Suppressor macrophage treated with lipopolysaccharide for 1 hour (primary cell): Measurements from ENCODE around the gene ACADVL.
A peak's percentile ranks its signal among the peaks of the same experiment; 100 is the strongest.

Source experiments
- DNase-seq, 3 donors: peaks; one replicate each; pipeline ENCODE4 v3.0.0-alpha.2; 2020 to 2022

Gene ACADVL

DNA sequence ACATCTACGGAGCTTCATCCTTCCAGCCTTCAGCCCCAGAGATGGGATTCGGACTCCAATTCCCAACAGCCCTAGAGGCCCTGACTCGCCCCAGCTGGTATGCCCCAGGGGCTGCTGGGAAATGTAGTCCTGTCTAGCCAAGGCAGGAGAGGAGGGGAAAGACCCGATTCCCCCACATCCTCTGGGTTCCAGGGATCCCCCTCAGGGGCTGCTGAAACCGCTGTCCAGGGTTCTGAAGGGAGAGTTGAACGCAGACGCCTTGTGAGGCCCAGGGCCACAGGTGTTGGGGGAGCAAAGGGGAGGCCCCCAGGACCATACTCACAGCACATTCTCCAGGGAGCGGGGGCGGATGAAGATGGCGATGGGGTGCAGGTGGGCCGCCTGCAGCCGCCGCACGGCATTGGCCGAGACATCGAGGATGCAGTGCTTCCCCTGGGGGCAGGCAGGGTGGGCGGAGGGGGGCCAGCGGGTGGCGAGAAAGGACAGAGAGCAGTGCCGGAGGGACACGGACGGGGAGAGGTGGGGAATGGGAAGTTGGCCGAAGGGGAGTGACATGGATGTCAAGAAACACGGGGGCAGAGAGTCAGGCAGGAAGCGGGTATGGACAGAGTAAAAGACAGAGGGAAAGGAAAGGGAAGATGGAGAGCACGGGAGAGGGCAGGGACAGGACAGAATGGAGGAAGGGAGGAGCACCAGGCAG is 28.0 kb upstream of the ACADVL start:
- DNase-seq: peak; percentile 36 to 58 (median 41)

DNA sequence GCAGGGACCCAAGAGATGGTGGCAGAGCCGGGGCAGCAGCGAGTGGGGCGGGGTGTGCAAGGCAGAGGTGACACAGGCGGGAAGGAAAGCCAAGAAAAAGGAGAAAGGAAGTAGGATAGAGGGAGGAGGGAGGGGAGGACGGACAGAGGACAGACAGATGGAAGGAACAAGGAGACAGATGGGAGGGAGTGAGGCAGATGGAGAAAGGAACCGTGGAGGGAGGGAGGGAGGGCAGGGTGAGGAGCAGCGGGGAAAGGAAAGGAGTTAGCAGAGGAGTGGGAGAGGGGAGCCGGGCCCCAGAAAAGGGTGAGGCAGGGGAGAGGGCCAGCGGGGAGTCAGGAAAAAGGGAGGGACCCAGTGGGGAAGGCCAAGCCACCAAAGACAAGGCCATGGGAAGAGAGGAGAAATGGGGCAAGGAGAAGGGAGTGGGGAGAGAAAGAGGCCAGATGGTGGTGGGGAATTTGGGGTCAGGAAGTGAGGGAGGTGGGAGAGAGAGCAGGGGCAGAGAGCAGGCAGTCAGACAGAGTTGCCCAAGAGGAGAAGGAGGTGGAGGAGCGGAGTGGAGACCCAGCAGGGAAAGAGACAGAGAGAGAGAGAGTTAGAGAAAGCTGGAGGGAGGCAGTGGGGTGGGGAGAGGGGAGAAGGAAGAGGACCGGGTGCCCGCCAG is 27.3 kb upstream of the ACADVL start:
- no peak for DNase-seq

DNA sequence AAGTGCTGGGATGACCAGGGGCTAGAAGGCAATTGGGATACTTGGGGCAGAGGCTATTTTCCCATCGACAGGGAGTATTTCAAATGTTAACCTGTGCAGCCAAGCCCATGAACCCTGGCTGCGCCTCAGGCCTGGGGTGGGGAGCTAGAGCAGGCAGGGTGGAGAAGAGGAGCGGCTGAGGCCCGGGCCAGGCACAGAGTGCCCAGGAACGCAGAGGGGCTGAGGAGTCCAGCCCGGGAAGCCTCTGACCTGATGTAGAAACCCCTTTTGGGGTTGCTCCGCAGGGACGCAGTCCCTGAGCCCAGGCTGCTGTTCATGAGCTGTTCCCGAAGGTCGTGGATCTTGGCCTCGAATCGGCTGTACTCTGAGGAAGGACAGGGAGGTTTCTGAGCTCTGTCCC is 23.8 kb upstream of the ACADVL start:
- no peak for DNase-seq

DNA sequence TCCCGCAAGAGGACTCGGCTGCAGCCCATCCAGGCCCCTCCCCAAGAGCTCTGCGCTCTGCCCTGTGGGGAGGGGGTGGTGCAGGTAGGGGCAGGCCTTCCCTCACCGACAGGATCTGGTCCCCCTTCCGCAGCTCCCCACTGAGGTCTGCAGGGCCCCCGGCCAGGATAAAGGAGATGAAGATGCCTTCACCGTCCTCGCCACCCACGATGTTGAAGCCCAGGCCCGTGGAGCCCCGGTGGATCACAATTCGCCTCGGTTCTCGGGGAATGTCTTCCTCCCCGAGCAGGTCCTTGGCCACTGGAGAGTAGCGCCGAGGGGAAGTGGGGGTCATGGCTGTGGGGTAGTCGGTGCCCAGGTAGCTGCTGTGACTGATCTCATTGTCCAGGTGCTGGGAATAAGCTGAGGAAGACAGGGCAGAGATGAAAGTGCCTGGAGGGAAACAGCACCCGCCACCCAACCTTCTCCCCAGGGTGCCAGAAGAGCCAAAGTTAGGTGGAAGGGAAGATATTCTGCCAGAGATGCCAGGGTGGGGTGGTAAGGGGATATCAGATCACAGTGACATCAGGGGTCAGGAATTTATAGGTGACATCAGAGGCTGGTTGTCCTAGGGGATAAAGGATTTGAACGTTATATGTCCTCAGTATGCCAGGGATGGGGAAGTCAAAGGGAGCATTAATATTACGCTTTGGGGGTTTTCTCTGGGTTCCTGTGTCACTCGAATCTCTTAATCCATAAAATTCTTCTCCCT is 22.9 kb upstream of the ACADVL start:
- no peak for DNase-seq

DNA sequence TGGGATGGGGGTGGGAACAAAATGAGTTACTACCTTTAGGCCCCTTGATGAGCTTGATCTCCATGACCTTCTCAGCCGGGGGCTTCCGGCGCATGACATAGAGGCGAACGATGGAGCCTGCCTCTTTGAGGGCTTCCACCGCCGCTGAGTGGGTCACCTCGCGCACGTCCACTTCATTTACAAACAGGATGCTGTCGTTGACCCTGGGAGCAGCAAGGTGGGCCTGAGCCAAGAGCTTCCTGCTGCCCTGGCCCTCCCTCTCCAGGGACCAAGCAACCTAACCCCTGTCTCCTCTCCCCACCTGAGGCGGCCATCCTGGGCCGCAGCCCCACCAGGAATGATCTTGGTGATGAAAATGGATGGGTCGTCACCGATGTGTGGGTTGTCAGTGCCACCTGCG is 16.3 kb upstream of the ACADVL start:
- DNase-seq: no peak

DNA sequence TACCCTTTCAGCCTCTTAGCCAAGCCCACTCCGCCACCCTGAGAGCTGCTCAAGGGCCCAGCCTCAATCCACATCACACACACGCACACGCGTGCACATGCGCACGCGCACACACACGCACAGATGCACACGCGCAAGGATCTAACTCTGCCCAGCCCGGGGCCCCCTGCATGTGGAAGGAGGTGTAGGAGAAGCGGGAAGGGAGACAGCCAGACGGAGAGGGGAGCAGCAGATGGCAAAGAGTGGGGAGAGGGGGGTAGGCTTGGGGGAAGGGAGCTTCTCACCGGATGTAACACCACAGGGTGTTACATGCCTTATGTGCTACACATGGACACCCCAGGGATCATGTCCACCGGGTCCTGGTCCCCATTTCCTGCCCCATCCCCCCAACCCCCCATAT is 15.4 kb upstream of the ACADVL start:
- DNase-seq: no peak

DNA sequence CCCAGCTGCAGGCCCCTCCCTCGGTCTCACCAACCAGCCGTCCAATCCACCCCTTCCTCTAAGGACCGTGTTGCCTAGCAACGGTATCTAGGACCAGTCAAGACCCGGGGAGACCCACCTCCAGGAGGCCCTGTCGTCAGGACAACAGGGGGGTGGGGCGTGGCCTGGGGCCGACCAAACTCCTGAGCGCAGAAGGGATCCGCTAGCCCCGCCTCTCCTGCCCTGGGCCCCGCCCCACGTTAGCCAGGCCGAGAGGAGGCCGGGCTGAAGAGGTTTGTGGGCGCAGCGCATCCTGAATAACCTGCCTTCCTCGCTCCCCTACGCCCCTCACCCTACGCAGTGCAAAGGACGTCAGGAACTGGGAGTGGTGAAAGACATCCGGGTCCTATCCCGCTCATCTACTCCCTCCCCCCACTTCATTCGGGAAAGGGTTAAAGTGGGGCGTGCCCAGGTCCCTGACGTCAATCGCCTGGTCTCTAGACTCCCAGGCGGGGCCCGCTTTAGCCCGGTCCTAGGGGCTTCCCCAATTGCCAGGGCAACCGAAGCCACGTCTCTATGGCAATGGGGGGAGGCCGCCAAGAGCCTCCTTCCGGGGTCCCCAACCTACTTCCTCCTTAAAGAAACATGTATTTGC is 14.8 kb upstream of the ACADVL start:
- DNase-seq: peak; percentile 77 to 89 (median 88)

DNA sequence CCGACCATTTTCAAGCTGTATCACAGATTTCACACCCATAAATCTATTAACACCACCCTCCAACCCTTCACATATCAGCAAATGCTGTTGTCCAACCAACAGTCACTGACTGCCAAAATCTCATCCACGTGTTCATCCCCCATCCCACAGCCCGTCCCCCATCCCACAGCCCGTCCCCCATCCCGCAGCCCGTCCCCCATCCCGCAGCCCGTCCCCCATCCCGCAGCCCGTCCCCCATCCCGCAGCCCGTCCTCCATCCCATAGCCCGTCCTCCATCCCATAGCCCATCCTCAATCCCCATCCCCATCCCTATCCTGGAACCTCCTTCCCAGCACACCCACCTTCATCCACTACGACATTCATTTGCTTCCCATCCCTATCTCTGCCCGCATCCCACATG is 14.2 kb upstream of the ACADVL start:
- DNase-seq: no peak

DNA sequence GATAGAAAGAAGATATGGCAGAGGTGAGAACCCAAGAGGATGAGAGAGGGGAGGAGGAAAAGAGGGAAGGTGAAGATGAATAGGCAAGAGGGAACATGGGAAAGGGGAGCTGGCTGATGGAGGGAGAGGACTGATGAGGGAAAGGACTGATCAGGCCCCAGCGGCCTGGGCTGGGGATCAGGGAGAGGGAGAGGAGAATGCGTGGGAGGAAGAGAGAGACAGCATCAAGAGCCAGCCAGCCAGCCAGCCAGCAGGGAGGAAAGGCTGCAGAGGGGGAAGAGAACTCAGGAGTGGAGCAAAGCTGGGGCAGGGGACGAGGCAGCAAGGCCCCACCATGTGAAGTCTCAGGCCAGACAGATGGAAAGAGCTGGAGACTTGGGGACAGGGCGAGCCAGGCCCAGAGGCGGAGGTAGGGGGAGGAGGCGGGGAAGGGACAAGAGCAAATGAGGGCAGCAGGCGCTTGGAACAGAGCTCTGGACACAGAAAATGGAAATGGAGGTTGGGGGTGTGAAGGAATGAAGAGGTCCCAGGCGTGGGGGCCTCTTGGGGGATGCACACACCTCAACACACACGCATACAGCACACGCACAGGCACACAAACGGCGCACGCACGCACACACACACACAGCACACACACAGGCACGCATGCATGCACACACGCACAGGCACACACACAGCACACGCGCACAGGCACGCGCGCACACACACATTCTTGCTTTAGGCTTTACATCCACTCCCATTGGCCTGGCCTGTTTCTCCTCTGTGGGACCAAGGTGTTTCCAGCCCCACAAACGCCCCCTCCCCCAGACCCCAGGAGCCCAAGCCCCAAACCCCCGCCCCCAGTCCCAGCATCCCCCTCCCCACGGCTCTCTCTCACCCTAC is 12.4 kb upstream of the ACADVL start:
- no peak for DNase-seq

DNA sequence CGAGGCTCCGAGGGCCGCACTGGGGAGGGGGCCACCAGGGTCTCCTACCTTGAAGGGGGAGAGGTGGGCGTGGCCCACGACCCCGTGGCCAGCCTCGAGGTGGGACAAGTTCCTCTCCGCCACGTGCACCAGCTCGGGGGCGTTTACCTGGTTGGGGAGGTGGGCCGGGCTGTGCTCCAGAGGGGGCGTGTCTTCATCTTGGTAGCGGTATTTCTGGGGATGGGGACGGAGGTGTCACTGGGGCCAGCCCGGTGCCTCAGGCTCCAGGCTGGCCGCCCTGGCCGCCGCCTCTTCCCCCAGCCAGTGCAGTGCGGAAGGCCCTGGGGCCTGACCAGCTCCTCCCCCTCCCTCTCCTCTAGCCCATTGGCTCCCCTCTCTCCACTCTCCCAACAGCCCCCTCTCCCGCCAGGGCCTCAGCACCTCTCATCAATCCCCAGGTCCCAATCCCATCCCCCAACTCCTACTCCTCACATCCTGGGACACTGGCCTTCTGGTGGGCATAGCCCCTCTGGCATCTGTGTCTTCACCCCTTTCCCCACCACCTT is 11.6 kb upstream of the ACADVL start:
- DNase-seq: no peak

DNA sequence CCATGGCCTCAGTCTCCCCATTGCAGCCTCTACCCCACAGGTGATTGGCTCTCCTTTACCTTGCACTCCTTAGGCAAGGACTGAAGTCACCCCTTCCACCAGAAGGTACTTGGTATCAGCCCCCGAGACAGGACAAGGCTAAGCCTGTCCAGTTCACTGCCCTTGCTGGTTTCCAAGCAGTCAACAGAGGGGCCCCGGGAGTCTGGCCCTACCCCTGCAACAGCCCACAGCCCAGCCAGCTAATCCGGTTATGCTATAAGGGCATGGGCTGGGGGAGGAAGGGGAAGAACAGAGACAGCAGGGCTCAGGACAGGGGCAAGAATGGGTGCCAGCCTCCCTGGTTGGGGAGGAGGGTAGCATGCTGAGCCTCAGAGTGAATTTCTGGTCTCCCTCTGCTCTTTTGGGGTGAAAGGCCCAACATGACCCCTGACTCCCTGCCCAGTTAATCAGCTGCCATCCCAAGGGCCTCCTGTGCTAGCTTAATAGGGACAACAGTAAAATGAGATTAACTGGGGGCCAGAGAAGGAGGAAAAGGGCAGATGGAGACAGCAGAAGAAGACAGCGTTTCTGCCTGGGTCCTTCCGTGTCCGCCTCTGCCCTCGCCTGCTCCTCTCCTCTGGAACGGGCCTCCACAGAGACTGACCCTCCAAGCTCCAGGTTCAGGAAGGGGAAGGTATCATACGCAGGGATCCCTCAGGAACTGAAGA is 10.8 kb upstream of the ACADVL start:
- DNase-seq: no peak

DNA sequence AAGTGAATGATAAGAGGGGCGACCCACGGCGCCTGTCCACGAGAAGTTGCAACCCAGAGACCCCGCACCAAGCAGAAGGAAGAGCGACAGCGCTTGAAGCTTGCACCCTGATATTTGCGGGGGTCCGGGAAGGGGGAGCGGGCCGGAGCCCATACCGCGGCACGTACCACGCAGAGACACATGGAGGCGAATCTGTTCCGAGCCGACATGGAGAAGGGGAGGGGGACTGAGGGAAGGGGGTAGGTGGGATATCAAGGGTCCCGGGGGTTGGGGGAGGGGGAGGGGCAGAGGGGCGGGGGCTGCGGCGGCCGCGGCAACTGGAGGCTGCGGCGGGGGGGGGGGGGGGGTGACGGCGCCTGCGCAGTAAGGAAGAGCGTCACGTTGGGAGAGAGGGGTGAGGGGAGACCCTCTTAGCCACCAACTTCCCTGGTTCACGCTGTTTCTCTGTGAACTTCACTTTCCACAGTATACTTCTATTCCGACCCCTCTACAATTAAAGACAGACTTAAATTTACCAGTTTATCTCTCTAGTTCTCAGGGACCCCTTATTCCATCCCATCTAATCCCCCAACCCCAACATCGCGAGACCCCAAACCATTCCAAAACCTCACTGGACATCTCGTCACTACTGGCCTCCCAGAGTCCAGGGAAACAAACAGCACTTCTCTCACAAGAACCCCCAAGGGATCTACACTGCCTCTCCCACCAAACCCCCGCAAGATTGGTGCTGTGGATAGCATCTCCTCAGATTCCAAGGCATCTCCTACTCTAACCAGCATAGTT is 8.1 kb upstream of the ACADVL start:
- no peak for DNase-seq

DNA sequence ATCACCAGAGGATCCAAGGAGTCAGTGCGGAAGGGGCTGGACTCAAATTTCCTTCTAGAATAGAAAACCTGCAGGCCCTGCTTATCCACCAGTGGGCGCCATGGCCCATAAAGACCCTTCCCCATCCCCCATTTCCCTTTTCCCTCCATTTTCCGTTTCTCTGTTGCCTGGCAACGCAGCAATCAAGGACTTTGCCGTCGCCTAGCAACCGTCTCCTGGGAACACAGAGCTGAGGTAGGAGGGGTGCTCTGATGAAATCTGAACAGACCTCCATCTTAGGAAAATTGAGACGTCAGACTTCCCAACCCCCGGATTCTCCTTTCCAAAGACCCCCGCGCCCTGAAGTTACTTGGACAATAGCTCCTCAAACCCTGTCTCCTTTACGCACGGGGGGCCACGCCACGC is 5.8 kb upstream of the ACADVL start:
- DNase-seq: peak; percentile 66 to 69 (median 66)

DNA sequence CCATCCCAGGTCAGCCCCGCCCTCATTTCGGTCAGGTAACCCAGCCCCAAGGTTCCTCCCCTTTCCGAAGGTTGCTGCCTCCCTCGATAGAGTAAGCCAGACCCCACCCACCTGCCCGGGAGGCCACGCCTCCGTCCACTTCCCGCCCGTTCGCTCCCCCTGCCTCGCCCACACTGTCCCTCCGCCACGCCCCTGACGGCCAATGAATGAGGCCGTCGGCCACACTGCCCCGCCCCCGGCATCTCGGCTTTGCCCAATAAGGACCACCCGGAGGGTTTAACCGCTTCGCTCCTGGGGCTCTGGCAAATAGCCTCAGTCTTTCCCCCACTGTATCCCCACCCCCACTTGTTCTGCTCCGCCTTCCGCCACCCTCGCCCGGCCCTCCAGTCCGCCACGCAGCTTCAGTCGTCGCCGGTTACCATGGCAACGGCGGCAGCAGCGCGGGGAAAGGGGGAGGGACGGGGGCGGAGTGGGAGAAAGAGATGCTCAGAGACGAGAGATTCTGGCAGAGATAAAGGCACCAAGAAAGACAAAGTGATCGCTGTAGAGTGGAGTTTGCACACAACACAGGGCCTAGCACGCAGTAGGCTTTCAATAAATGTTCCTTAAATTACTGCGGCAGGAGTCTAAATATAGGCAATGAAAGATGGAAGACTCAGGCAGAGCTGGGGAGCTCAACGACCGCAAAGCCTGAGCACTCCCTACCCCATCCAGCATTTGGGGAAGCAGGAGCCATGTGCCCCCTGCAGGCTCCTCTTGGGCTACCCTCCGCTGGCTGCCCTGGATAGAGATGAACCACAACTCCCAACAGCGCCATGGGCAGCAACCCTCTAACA is 5.2 kb upstream of the ACADVL start:
- peak; percentile 96 to 98 (median 96) for DNase-seq

DNA sequence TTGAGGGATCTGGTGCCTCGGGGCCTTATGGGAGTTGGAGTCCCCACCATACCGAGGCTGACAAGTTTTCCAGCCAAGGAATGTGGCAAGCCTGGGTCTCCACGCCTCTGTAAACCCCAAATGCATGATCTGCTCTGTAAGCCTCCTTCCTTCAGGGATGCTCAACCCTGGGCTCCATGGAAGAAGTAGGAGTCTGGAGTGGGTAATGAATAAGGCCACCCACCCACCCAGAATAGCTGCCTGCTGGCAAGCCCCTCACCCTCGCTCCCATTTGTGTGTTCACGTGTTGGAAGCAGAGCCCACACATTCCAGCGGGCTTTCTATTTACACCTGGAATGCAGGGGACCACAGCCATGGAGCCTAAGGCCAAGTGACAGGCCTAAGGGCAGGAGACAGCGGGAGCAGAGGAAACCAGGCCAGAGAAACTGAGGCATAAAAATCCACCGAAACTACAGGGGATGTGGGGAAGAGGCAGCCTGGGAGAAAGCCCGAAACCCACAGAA is 4.6 kb upstream of the ACADVL start:
- DNase-seq: no peak

DNA sequence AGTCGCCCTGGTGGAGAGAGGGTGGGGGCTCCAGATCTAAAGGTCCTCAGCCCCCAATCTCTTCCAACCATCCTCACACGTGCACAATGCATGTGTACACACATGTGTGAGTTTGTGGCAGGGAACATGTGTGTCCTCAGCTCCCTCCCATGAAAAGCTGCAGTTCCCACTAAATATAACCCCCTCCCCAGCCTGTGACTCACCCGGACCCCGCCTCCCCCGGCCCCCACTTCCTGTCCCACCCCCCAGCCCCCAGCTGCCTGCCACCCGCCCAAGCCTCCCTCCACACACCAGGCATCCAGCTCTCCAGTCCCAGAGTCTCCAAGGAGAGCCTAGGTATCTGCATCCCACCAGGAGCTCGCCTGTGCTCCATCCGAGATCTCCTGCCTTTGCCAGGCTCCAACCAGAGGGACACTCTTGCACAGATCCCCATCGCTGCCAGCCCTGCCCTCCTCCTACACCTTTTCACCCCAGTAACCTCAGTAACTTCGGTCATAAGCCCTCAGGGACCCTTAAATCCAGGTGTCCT is 4.0 kb upstream of the ACADVL start:
- no peak for DNase-seq

DNA sequence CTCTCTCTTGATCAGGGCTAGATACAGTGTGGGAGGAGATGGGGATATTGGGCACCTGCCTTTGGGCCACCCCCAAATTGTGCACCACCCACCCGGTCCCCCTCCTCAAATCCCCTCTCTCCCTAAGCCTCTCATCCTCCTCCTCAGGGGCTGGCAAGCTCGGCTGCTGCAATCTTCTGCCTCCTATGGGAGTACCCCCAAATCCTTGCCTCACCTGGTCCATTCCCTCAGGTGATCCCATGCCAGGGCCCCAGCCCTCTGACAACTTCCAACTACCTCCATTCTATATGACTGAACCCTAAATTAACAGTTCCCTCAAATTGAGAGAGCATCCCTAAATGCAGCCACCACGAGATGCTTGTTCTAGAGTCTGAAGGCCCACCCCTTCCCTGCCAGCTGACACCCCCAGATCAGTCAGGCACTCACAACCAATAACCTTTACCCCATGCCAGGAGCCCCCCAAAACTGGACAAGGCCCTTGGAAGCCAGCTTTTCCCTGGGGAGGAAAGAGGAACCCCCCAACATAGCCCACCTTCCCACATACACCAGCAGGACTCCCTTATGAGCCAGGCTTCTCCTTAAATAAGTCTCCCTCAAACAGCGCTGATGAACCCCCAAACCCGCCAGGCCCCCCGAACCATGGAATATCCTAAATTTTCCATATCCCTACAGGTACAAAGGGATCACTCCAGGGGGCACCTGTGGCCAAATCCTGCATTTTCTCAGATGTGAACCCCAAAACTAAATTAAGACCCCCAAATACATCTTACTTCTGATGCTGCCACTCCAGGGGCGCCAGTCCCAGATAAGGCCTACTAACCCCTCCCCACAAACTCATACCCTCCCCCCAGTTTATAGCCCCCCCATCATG is 3.3 kb upstream of the ACADVL start:
- no peak for DNase-seq
